Gastroesophageal sphincter (tissue), 3 donors: ENCODE results near the gene MMP24.

Experiments
- EP300 ChIP-seq: sonication (generic); formaldehyde crosslinking; IDR thresholded peaks from one replicate; pipeline ENCODE4 v1.6.1; 2017; ENCODE audit warnings: antibody characterized with exemption, mild to moderate bottlenecking
- TF ChIP-seq, protein P1 (sequence below), 4 experiments: fragments of 200-600 bp in 2 of 4; fragments of 450-650 bp in 2 of 4; sonication (generic) in 1 of 4; IDR thresholded peaks; one replicate each; pipeline ENCODE4 v1.5.1; 2017 to 2019; ENCODE audit warnings: antibody characterized with exemption in 4 of 4, mild to moderate bottlenecking in 2 of 4, moderate library complexity in 2 of 4

DNA sequence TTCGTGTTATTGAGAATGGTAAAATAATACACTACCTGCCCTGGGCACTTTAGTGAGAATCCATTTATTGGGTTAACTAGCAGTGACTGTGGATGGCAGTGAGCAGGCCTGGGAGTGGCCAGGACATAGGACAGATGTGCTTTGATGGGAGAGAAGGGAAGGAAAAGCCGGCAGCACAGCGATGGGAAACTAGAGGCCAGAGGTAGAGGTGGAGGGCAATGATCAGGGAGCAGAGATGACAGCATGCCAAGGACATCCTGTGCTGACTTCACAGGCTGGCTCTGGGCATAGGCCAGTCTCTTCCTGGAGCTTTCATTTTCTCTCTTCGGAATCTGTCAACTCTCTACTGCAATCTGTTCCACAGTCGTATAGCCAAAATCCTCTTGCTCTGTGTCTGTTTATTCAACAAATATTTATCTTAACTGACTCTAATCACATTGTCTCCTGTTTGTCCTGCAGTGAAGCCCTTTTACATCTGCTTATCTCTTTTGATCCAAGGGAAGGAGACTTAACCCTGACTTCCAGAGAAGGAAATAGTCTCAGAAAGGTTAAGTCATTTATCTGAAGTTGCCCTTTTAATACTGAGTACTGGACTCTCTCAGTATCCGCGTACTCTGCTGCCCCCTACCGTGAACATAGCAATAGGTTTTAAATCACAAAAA, 18.4 kb upstream of the MMP24 start:
- no peak for TF ChIP-seq EP300
- TF ChIP-seq, protein P1, sequence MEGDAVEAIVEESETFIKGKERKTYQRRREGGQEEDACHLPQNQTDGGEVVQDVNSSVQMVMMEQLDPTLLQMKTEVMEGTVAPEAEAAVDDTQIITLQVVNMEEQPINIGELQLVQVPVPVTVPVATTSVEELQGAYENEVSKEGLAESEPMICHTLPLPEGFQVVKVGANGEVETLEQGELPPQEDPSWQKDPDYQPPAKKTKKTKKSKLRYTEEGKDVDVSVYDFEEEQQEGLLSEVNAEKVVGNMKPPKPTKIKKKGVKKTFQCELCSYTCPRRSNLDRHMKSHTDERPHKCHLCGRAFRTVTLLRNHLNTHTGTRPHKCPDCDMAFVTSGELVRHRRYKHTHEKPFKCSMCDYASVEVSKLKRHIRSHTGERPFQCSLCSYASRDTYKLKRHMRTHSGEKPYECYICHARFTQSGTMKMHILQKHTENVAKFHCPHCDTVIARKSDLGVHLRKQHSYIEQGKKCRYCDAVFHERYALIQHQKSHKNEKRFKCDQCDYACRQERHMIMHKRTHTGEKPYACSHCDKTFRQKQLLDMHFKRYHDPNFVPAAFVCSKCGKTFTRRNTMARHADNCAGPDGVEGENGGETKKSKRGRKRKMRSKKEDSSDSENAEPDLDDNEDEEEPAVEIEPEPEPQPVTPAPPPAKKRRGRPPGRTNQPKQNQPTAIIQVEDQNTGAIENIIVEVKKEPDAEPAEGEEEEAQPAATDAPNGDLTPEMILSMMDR (IDR thresholded peaks at IDR 0.05), result peak; percentile 69 to 87 (median 80)
